Spinal cord (tissue), 10 donors: ENCODE results near the gene USP11. TPM values are rescaled to one million over a fixed set of nuclear protein-coding genes. Genes with fewer than 3 reads are reported as not detected.

ENCODE experiments used
- DNase-seq, 6 donors: peaks; one replicate each; pipeline versions ENCODE4 v3.0.0 to v3.0.0-alpha.2; 2013 to 2015; ENCODE audit warnings: low spot score in 6 of 6, low read depth in 4 of 6
- H3K27ac ChIP-seq: one replicate; pipeline ENCODE4 v1.5.1; 2013; ENCODE audit warnings: low read depth, low read length, control low read depth
- H3K27me3 ChIP-seq: one replicate; pipeline ENCODE4 v1.6.1; 2013; ENCODE audit warnings: low read length; ENCODE audit not compliant: control insufficient read depth, insufficient read depth
- H3K36me3 ChIP-seq: one replicate; pipeline ENCODE4 v1.6.1; 2013; ENCODE audit warnings: low read length; ENCODE audit not compliant: control insufficient read depth, insufficient read depth
- H3K4me1 ChIP-seq: one replicate; pipeline ENCODE4 v1.6.1; 2013; ENCODE audit warnings: low read length; ENCODE audit not compliant: control insufficient read depth, insufficient read depth
- H3K4me3 ChIP-seq: one replicate; pipeline ENCODE4 v1.5.1; 2013; ENCODE audit warnings: low read depth, low read length, control low read depth
- H3K9me3 ChIP-seq: one replicate; pipeline ENCODE4 v1.6.1; 2013; ENCODE audit warnings: low read length; ENCODE audit not compliant: control insufficient read depth, insufficient read depth
- WGBS: methylation state at CpG from one replicate; pipeline ENCODE4 v1.1.5; 2013; ENCODE audit warnings: missing lambda C conversion rate; ENCODE audit not compliant: insufficient coverage; 5-methylcytosine and 5-hydroxymethylcytosine counted together
- polyA plus RNA-seq, 2 donors: library from polyadenylated mRNA; unstranded; fragments of 120-200 nt; gene quantifications; one replicate each; pipeline ENCODE4 v1.2.1, GENCODE V29; 2013; ENCODE audit not compliant: insufficient read length in 2 of 2
- total RNA-seq, 2 donors: library from RNA; depleted of rRNA in 1 of 2; stranded (reverse); fragments of 120-200 nt in 1 of 2; fragments of >200 nt in 1 of 2; gene quantifications; one replicate each; pipeline versions ENCODE4 v1.2.3 to v1.2.4, GENCODE V29; 2013 to 2014
- donor health status: healthy.

The USP11 gene
- total and polyA plus RNA-seq, 4 donors = 75.4 to 251 (median 201) TPM

DNA sequence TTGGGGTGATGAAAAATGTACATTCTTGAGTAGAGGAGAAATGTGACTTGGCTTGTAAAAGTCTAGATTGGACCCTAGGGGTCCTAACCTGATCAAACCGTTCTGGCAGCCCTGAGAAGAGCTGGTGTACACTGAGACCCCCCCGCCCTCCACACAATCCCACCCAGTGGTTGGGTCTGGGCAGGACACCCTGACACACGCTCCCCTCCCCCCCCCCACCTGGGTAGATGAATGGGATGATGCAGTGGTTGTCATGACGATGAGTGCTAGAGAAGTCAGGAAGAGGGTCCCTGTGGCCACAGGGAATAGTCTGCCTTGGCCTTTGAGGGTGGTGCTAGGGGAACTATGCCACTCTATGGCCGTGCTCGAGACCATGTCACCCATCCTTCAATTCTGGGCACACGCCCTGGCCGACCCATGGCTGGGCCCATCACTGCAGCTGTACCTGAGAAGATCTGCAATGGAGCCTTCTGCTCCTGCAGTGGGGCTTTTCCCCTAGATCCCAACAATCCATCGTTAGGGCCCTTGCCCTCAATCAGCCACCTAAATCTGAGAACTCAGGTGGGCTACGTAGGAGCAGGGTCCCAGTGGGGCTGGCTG lies 10.0 kb upstream of the USP11 start:
- no peak overlapping the region for H3K4me3 ChIP-seq
- H3K27me3 ChIP-seq = peaks cover 3% of the 10 kb centered on the region
- peaks cover 17% of the 10 kb centered on the region for H3K4me1 ChIP-seq
- H3K36me3 ChIP-seq = peaks cover 54% of the 10 kb centered on the region
- WGBS = 87% methylated on average over 5 of the region's 10 CpGs
- no peaks in the 10 kb centered on the region for H3K9me3 ChIP-seq
- no peak for DNase-seq
- H3K27ac ChIP-seq = no peak overlapping the region

DNA sequence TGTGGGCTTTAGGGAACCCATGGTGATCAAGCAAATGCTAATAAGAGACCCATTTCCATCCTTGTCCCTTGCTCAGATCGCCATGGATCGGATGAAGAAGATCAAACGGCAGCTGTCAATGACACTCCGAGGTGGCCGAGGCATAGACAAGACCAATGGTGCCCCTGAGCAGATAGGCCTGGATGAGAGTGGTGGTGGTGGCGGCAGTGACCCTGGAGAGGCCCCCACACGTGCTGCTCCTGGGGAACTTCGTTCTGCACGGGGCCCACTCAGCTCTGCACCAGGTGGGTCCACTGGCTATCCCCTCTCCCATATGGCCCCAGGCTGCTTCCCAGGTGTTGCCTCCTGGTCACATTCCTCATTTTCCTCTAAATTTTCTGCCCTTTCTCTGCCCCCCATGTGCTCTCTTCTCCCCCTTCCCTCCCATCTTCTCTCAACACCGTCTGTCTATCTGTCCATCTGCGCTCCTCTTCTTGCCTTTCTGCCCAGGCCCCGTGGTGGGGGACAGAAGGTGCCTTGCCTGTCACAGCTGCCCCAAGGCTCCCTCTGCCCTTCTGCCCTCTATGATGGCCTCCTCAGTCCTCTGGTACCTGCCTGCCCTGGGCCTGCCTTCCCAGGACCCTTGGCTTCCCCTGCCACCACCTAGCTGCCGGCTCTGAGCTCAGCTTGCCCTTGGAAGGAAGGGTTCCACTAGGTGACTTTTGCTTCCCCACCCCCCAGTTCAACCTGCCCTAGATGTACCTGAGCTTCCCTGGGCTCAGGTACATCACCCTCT lies 9.1 kb upstream of the USP11 start:
- DNase-seq = no peak
- H3K27ac ChIP-seq = no peak overlapping the region
- peaks cover 56% of the 10 kb centered on the region for H3K36me3 ChIP-seq
- H3K4me1 ChIP-seq = peaks cover 16% of the 10 kb centered on the region
- WGBS = 92% methylated on average over 9 of the region's 13 CpGs
- H3K4me3 ChIP-seq = no peak overlapping the region
- H3K9me3 ChIP-seq = no peaks in the 10 kb centered on the region
- H3K27me3 ChIP-seq = peaks cover 3% of the 10 kb centered on the region

DNA sequence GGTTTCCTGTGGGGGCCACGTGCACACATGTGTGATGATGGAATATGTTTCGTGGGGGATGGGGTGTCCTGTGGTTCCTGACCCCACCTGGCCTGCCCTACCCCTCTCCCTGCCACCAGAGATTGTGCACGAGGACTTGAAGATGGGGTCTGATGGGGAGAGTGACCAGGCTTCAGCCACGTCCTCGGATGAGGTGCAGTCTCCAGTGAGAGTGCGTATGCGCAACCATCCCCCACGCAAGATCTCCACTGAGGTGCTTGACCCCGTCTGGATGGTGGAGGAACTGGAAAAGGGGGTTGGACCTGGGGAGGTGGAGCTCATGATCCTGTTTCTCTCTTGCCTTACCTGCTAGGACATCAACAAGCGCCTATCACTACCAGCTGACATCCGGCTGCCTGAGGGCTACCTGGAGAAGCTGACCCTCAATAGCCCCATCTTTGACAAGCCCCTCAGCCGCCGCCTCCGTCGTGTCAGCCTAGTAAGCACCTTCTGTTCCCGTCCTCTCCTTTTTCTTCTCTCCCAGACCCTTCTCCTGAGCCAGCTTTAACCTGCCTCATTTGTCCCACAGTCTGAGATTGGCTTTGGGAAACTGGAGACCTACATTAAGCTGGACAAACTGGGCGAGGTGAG lies 8.4 kb upstream of the USP11 start:
- peaks cover 11% of the 10 kb centered on the region for H3K4me1 ChIP-seq
- peaks cover 3% of the 10 kb centered on the region for H3K27me3 ChIP-seq
- no peaks in the 10 kb centered on the region for H3K9me3 ChIP-seq
- WGBS = 98% methylated on average over 11 of the region's 17 CpGs
- H3K27ac ChIP-seq = no peak overlapping the region
- H3K36me3 ChIP-seq = peaks cover 63% of the 10 kb centered on the region
- DNase-seq = no peak
- H3K4me3 ChIP-seq = no peak overlapping the region

DNA sequence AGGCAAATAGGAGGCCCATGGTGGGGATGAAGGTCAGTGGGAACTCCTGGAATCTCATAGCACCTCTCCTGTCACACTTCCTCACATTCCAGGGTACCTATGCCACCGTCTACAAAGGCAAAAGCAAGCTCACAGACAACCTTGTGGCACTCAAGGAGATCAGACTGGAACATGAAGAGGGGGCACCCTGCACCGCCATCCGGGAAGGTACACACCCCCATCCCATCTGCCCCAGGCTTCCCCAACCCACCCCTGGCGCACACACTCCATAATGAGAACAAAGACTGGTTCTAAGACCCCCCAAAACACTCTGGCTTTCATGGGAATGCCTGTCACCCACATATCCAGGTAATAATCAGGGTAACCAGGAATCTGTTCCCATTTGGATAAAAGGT lies 7.9 kb upstream of the USP11 start:
- Histone ChIP-seq H3K27ac (no peak overlapping the region), H3K27me3 (peaks cover 6% of the 10 kb centered on the region), H3K4me3 (no peak overlapping the region), H3K36me3 (peaks cover 67% of the 10 kb centered on the region), H3K9me3 (no peaks in the 10 kb centered on the region), H3K4me1 (peaks cover 7% of the 10 kb centered on the region)
- DNase-seq = no peak
- WGBS = 92% methylated on average over 3 of the region's 4 CpGs

DNA sequence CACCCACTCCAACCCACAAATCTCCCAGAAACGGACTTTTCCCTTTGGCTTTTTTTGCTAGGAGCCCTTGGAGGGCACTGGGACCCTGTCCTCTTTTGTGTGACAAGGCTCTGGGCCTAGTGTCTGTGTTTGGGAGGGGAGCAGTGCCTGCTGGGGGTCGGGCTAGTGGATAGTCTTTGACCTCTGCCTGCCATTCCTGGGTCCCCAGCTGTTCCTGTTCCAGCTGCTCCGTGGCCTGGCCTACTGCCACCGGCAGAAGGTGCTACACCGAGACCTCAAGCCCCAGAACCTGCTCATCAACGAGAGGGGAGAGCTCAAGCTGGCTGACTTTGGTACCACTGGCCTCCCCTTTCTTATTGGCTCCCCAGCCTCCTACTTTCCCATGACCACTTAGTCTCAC lies 6.7 kb upstream of the USP11 start:
- no peak for DNase-seq
- H3K36me3 ChIP-seq = peaks cover 67% of the 10 kb centered on the region
- 93% methylated on average over 5 of the region's 6 CpGs for WGBS
- H3K9me3 ChIP-seq = no peaks in the 10 kb centered on the region
- H3K27ac ChIP-seq = no peak overlapping the region
- H3K27me3 ChIP-seq = peaks cover 6% of the 10 kb centered on the region
- H3K4me1 ChIP-seq = no peaks in the 10 kb centered on the region
- H3K4me3 ChIP-seq = no peak overlapping the region

DNA sequence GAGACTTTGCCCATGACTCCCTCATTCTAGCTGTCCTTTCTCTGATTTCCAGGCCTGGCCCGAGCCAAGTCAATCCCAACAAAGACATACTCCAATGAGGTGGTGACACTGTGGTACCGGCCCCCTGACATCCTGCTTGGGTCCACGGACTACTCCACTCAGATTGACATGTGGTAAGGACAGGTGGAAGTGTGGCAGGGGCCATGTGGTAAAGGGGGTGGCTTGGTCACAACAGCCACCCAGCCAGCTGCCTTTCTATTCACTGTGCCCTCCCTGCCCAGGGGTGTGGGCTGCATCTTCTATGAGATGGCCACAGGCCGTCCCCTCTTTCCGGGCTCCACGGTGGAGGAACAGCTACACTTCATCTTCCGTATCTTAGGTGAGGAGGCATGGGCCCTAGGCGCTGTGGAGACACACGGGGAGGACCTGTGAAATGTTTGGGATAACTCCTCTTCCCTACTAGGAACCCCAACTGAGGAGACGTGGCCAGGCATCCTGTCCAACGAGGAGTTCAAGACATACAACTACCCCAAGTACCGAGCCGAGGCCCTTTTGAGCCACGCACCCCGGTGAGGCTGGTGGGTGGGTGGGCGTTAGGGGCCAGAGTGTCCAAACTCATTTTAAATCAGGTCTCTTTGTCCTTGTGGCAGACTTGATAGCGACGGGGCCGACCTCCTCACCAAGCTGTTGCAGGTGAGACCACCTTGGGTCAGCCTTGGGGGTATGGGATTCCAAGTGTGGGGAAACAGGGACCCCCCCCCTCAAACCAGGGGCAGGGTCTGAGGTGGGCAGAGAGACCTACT lies 6.1 kb upstream of the USP11 start:
- H3K27ac ChIP-seq = no peak overlapping the region
- peaks cover 63% of the 10 kb centered on the region for H3K36me3 ChIP-seq
- no peaks in the 10 kb centered on the region for H3K4me1 ChIP-seq
- no peak overlapping the region for H3K4me3 ChIP-seq
- H3K9me3 ChIP-seq = no peaks in the 10 kb centered on the region
- H3K27me3 ChIP-seq = peaks cover 6% of the 10 kb centered on the region
- no peak for DNase-seq
- WGBS = 91% methylated on average over 7 of the region's 19 CpGs

DNA sequence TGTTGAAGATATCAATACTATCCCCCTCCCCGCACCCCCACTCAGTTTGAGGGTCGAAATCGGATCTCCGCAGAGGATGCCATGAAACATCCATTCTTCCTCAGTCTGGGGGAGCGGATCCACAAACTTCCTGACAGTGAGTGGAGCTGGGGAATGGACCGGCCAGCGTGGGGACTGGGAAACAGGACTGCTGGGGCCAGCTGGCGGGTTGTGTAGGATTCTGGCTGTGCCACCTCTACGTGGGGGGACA lies 5.5 kb upstream of the USP11 start:
- Histone ChIP-seq H3K9me3 (no peaks in the 10 kb centered on the region), H3K4me3 (no peak overlapping the region), H3K4me1 (no peaks in the 10 kb centered on the region), H3K36me3 (peaks cover 61% of the 10 kb centered on the region), H3K27ac (no peak overlapping the region), H3K27me3 (peaks cover 6% of the 10 kb centered on the region)
- WGBS = 97% methylated on average over 6 of the region's 9 CpGs
- DNase-seq = no peak

DNA sequence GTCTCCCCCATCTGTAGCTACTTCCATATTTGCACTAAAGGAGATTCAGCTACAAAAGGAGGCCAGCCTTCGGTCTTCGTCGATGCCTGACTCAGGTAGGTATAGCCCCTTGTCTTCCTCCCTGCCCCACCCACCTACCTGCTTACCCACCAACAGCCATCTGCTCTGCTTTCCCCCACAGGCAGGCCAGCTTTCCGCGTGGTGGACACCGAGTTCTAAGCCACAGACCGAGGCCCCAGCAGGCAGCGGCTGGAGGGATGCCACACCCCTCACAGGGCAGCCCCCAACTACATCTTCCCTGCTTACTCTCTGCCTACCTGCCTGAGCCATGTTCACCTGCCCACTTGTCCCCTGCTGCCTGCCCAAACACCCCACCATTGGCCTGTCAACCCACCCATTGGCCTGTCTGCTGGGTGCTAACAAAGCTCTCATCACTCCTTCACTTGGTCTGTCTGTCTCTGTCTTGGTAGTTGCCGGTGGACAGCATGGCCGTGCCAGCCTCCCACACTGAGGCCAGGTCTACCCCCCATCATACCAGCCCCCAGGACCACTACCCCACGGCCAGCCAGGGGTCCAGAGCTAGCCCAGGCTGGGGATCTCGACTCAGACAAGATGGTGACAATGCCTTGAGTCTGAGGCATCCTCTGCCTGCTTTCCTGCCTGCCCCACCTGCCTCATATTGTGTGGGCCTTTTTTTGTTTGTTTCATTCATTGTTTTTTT lies 4.1 kb upstream of the USP11 start:
- H3K4me1 ChIP-seq = peaks cover 7% of the 10 kb centered on the region
- H3K4me3 ChIP-seq = no peak overlapping the region
- DNase-seq = no peak
- H3K36me3 ChIP-seq = peaks cover 51% of the 10 kb centered on the region
- peaks cover 15% of the 10 kb centered on the region for H3K27me3 ChIP-seq
- 93% methylated on average over 11 of the region's 12 CpGs for WGBS
- H3K27ac ChIP-seq = no peak overlapping the region
- H3K9me3 ChIP-seq = no peaks in the 10 kb centered on the region

DNA sequence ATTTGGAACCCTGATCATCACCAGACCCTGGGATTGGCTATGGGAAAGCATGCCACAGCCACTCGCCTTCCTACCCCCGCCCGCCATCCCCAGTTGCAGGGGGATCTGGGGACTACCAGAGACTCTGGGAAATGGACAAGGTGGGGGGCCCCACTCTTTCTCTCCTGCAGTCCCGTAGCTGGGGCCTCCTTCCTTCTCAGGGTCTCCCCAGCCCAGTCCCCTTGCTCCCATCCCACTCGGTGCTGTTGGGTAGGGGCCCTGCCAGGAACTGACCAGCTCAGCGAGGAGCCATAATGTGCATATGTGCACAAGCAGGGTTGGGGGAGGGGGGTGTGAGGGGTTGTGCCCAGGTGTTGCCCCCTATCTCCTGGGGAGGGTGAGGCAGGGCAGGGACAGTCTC lies 3.4 kb upstream of the USP11 start:
- Histone ChIP-seq H3K27ac (no peak overlapping the region), H3K4me3 (no peak overlapping the region), H3K36me3 (peaks cover 44% of the 10 kb centered on the region), H3K27me3 (peaks cover 16% of the 10 kb centered on the region), H3K4me1 (peaks cover 7% of the 10 kb centered on the region), H3K9me3 (no peaks in the 10 kb centered on the region)
- no peak for DNase-seq
- 86% methylated on average over 4 of the region's 6 CpGs for WGBS
